NB4 (cell line): Measurements from ENCODE around the gene TEAD1.

Experiments used
- MYC ChIP-seq: IDR thresholded peaks from 2 replicates; pipeline ENCODE4 v1.6.1; 2011; ENCODE audit warnings: low read depth, low read length
- TF ChIP-seq, protein P1 (sequence below): IDR thresholded peaks from one replicate; pipeline ENCODE4 v1.5.1; 2012; ENCODE audit warnings: low read depth, low read length

DNA sequence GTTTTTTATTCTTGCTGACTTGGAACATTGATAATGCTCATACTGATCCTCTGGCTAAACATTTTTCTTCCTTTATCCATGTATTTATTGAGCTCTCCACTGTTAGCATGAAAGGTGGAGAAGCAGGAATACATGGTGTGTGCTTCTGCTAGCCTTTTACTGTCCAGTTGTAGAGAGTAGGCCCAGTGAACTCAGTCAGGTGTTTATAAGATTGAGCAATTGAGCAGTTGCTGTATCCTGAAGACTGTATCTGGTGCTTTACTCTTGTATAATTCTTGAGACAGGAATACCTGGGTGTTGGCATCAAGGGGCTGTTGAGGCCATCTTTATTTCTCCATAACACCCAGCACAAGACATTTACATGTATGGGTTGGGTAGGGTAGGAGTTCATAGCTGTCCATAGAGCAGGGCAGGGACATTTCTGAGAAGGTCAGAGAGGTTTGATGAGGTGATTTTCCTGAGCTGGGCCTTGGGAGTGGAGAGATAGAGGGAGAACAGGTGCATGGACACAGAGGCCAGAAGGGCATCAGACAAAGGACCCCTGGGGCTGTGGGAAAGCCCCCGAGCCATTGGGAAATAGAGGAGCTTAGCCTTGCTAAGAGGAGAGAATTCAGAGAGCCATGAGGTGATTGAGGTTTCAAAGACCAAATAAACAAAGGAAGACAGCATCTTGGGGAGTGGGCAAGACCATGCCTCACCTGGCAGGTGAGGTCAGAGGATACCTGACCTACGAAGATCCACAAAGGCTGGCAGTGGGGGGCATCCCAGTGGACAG lies 155.5 kb downstream of the TEAD1 start:
- TF ChIP-seq, protein P1, sequence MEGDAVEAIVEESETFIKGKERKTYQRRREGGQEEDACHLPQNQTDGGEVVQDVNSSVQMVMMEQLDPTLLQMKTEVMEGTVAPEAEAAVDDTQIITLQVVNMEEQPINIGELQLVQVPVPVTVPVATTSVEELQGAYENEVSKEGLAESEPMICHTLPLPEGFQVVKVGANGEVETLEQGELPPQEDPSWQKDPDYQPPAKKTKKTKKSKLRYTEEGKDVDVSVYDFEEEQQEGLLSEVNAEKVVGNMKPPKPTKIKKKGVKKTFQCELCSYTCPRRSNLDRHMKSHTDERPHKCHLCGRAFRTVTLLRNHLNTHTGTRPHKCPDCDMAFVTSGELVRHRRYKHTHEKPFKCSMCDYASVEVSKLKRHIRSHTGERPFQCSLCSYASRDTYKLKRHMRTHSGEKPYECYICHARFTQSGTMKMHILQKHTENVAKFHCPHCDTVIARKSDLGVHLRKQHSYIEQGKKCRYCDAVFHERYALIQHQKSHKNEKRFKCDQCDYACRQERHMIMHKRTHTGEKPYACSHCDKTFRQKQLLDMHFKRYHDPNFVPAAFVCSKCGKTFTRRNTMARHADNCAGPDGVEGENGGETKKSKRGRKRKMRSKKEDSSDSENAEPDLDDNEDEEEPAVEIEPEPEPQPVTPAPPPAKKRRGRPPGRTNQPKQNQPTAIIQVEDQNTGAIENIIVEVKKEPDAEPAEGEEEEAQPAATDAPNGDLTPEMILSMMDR, result no peak
- no peak for TF ChIP-seq MYC
